Activated naive CD4-positive, alpha-beta T cell treated with anti-CD3 and anti-CD28 coated beads for 36 hours (primary cell): Measurements from ENCODE around the gene GNMT. TPM values are rescaled to one million over a fixed set of nuclear protein-coding genes. Genes with fewer than 3 reads are reported as not detected.

Experiments used
- CTCF ChIA-PET: fragments of 350-600 bp; sonication (Branson Sonifier 250); formaldehyde crosslinking; loops from one replicate; lab custom pipeline; 2021; ENCODE audit warnings: antibody characterized with exemption; lab: Charles Lee
- DNase-seq: peaks from one replicate; pipeline ENCODE4 v3.0.0-alpha.2; 2020
- H3K27ac Mint-ChIP-seq: one replicate; pipeline ENCODE4 v1.8.0; 2021; ENCODE audit warnings: mild to moderate bottlenecking, mixed read lengths
- H3K27me3 Mint-ChIP-seq: one replicate; pipeline ENCODE4 v1.8.0; 2021; ENCODE audit warnings: low read depth, mixed read lengths
- H3K36me3 Mint-ChIP-seq: one replicate; pipeline ENCODE4 v1.8.0; 2021; ENCODE audit warnings: low read depth, mixed read lengths
- H3K4me1 Mint-ChIP-seq: one replicate; pipeline ENCODE4 v1.8.0; 2021; ENCODE audit warnings: low read depth, mixed read lengths
- H3K4me3 Mint-ChIP-seq: one replicate; pipeline ENCODE4 v1.8.0; 2021; ENCODE audit warnings: mild to moderate bottlenecking, moderate library complexity, mixed read lengths
- H3K9me3 Mint-ChIP-seq: one replicate; pipeline ENCODE4 v1.8.0; 2021; ENCODE audit warnings: mixed read lengths
- intact Hi-C: fragments of 100-400 bp; cut with micrococcal nuclease; formaldehyde crosslinking; loops from one replicate; pipeline ENCODE4 v1.15.1; 2023
- total RNA-seq, 2 experiments: library from RNA; stranded (reverse); gene quantifications; one replicate each; pipeline ENCODE4 v1.2.3, GENCODE V29; 2021

GNMT gene
- total RNA-seq, 2 experiments from 2014 or later: not detected

- Mint-ChIP-seq H3K4me3 (no peak overlapping the region), H3K27ac (no peak overlapping the region), H3K36me3 (peaks cover 17% of the 10 kb centered on the region), H3K9me3 (no peaks in the 10 kb centered on the region), H3K4me1 (peaks cover 15% of the 10 kb centered on the region), H3K27me3 (no peaks in the 10 kb centered on the region)
- CTCF ChIA-PET: no interaction called here
- no peak for DNase-seq
- intact Hi-C loops: no loop called here
Measured at GRCh38 chr6:43007126-43007525, 46.6 kb downstream of the GNMT start.

- H3K27ac Mint-ChIP-seq: no peak overlapping the region
- H3K4me1 Mint-ChIP-seq: peaks cover 28% of the 10 kb centered on the region
- no peaks in the 10 kb centered on the region for H3K27me3 Mint-ChIP-seq
- H3K36me3 Mint-ChIP-seq: peaks cover 26% of the 10 kb centered on the region
- H3K4me3 Mint-ChIP-seq: no peak overlapping the region
- CTCF ChIA-PET: interaction anchor here (1.2 to 2.3 kb wide), 2 partner anchors 29 to 134 kb away, joined by 3 to 9 read pairs; no protein-coding TSS in a partner anchor
- no peaks in the 10 kb centered on the region for H3K9me3 Mint-ChIP-seq
- intact Hi-C loops: loop anchor here (1.0 kb wide), 1 partner anchor 134 kb away; no protein-coding TSS in a partner anchor
- peak; percentile 58 for DNase-seq
Measured at GRCh38 chr6:43009124-43009523, 48.6 kb downstream of the GNMT start.

GRCh38 chr6:43011207-43011606 is 50.7 kb downstream of the GNMT start:
- Mint-ChIP-seq H3K4me1 (peaks cover 43% of the 10 kb centered on the region), H3K9me3 (no peaks in the 10 kb centered on the region), H3K4me3 (no peak overlapping the region), H3K27ac (peak overlapping the region; percentile 3), H3K27me3 (no peaks in the 10 kb centered on the region), H3K36me3 (peaks cover 23% of the 10 kb centered on the region)
- DNase-seq: no peak
- intact Hi-C loops: no loop called here
- CTCF ChIA-PET: interaction anchor here (0.9 to 2.3 kb wide), 4 partner anchors 39 to 132 kb away, joined by 3 to 9 read pairs (median 4); no protein-coding TSS in a partner anchor

GRCh38 chr6:43012364-43012763 is 51.8 kb downstream of the GNMT start:
- Mint-ChIP-seq H3K4me3 (peak overlapping the region; percentile 95), H3K36me3 (peaks cover 23% of the 10 kb centered on the region), H3K9me3 (no peaks in the 10 kb centered on the region), H3K27me3 (no peaks in the 10 kb centered on the region), H3K27ac (peak overlapping the region; percentile 88), H3K4me1 (peaks cover 51% of the 10 kb centered on the region)
- intact Hi-C loops: no loop called here
- CTCF ChIA-PET: no interaction called here
- DNase-seq: no peak

GRCh38 chr6:43013097-43013842 is 52.7 kb downstream of the GNMT start:
- intact Hi-C loops: loop anchor here (1.0 kb wide), 2 partner anchors 8 to 34 kb away; partner anchors contain the start of genes PEX6 and RRP36
- no peak for DNase-seq
- no peaks in the 10 kb centered on the region for H3K27me3 Mint-ChIP-seq
- peaks cover 53% of the 10 kb centered on the region for H3K4me1 Mint-ChIP-seq
- peak overlapping the region; percentile 95 for H3K4me3 Mint-ChIP-seq
- no peaks in the 10 kb centered on the region for H3K9me3 Mint-ChIP-seq
- CTCF ChIA-PET: interaction anchor here (0.9 to 1.5 kb wide), 3 partner anchors 41 to 131 kb away, joined by 3 to 4 read pairs (median 3); partner anchors contain the start of gene CUL7
- H3K27ac Mint-ChIP-seq: peak overlapping the region; percentile 88
- peaks cover 22% of the 10 kb centered on the region for H3K36me3 Mint-ChIP-seq

Other genes with a start within 250 kb of the GNMT start
- not detected for gene PRPH2, start 238.2 kb upstream of the GNMT start, total RNA-seq
- 10 to 100 TPM; 12.6 to 12.9 TPM for gene TBCC, start 214.7 kb upstream of the GNMT start, total RNA-seq
- 1 to 10 TPM; 7.8 to 7.9 TPM for gene BICRAL, start 178.7 kb upstream of the GNMT start, total RNA-seq
- gene RPL7L1, start 81.1 kb upstream of the GNMT start, total RNA-seq: 100 to 1,000 TPM in 1 of 2 experiments, 10 to 100 TPM in 1; 99.0 to 101 TPM
- not detected for gene PTCRA, start 44.7 kb upstream of the GNMT start, total RNA-seq
- gene CNPY3, start 31.3 kb upstream of the GNMT start, total RNA-seq: 10 to 100 TPM; 37.6 to 41.0 TPM
- gene PEX6, start 18.4 kb downstream of the GNMT start, total RNA-seq: 10 to 100 TPM; 17.1 to 18.2 TPM
- gene PPP2R5D, start 23.8 kb downstream of the GNMT start, total RNA-seq: 10 to 100 TPM; 52.4 to 54.4 TPM
- 10 to 100 TPM; 80.6 to 85.1 TPM for gene MEA1, start 53.2 kb downstream of the GNMT start, total RNA-seq
- 10 to 100 TPM; 58.6 to 58.9 TPM for gene KLHDC3, start 53.5 kb downstream of the GNMT start, total RNA-seq
- 10 to 100 TPM; 31.0 to 32.7 TPM for gene RRP36, start 60.9 kb downstream of the GNMT start, total RNA-seq
- 10 to 100 TPM; 21.9 to 22.1 TPM for gene CUL7, start 93.1 kb downstream of the GNMT start, total RNA-seq
- gene MRPL2, start 98.7 kb downstream of the GNMT start, total RNA-seq: 10 to 100 TPM; 87.7 to 95.1 TPM
- 10 to 100 TPM; 12.0 to 12.3 TPM for gene KLC4, start 98.9 kb downstream of the GNMT start, total RNA-seq
- 1 to 10 TPM; 2.0 to 2.2 TPM for gene PTK7, start 115.6 kb downstream of the GNMT start, total RNA-seq
- 10 to 100 TPM; 27.8 to 28.2 TPM for gene SRF, start 210.5 kb downstream of the GNMT start, total RNA-seq
- 10 to 100 TPM; 43.1 to 49.3 TPM for gene CUL9, start 221.4 kb downstream of the GNMT start, total RNA-seq